Measurements from ENCODE around the gene FGF14.
A peak's percentile ranks its signal among the peaks of the same experiment; 100 is the strongest.
"Not testable (repeated sequence)": the region's sequence is repeated elsewhere in the genome, so short reads cannot be mapped to it uniquely, and the experiment has no call there.

FGF14 gene

GRCh38 chr13:101858860-101859259 lies 543.0 kb downstream of the FGF14 start:
- no peak for DNase-seq (ENCODE audit: low spot score)

DNA sequence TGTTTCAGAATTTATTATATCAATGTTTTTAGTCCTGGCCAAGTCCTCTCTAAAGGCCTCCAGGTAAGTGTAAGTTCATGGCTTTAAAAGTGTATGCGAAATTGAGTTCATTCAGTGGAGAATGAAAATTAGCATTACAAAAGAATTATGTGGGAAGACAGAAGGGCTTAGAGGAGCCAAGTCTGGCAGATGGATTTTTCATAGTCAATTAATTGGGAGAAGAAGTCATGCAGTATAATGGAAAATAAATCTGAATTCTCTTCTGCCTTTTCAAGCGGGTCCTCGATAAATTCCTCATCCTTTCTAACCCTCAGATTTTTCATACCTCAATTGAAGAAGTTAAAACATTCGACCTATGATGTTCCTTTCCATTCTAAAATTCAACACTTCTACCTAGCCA lies 555.1 kb downstream of the FGF14 start:
- no peak for DNase-seq (ENCODE audit: low spot score)

- no peak for DNase-seq (ENCODE audit: low spot score)
Measured at GRCh38 chr13:101846249-101846648, 555.6 kb downstream of the FGF14 start.

DNA sequence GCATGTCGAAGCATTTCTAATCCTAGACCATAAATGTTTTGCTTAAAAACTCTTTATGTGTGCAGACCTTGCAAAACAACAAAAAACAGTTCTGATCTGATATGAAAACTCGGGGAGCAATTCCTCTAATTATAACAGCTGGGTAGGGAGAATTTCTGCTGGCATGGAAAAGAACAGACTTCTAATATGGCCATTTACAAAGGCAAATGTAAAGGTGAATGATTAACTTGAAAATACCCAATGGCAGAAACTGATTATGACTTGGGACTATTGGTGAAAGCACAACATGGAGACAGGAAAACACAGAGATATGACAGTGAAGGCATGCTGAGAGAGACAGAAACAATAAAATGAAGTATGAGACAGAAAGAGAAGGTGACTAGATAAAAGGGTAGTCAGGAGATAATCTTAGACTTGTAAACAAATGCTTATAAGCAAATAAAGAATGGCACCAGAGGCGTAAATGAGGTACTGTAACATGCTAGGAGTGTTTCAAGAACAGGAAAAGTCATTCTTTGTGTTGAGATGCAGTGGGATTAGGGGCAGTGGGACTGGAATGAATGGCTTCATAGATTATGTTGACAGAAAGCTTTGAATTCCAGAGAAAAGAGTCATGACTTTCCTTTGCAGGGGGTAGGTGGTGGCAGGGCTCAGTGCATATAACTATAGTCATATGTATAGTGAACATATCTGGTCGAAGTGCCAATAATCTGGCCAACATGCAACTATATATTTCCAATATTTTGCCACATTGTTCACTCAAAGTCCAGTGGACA lies 556.4 kb downstream of the FGF14 start:
- no peak for DNase-seq (ENCODE audit: low spot score)

GRCh38 chr13:101841698-101842097 lies 560.1 kb downstream of the FGF14 start:
- no peak for DNase-seq (ENCODE audit: low spot score)

DNA sequence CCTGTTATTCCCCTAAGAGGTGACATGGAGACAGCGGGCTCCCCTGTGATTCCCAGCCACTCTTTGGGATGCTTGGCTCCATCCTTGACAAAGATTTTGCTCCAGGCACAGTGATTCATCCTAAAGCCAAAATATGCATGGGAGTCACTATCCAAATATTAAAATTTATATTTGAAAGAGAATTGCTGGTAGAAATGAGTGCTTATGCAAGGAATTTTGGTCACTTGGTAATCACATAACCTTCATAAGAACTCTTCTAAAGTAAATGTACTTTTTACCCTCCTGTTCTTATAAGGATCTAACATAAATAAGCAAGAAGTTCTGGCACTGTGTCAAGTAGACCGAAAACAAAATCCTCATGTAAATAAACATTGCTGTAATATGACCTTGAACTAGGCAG lies 563.5 kb downstream of the FGF14 start:
- no peak for DNase-seq (ENCODE audit: low spot score)

DNA sequence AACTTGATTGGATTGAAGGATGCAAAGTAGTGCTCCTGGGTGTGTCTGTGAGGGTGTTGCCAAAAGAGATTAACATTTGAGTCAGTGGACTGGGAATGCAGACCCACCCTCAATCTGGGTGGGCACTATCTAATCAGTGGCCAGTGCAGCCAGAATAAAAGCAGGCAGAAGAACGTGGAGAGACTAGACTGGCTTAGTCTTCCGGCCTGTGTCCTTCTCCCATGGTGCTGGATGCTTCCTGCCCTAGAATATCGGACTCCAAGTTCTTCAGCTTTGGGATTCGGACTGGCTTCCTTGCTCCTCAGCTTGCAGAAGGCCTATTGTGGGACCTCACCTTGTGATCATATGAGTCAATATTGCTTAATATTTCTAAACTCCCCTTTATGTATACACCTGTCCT lies 564.1 kb downstream of the FGF14 start:
- not testable (repeated sequence) for DNase-seq (ENCODE audit: low spot score)

- DNase-seq (ENCODE audit: low spot score): no peak
Measured at GRCh38 chr13:101837288-101837687, 564.6 kb downstream of the FGF14 start.

DNA sequence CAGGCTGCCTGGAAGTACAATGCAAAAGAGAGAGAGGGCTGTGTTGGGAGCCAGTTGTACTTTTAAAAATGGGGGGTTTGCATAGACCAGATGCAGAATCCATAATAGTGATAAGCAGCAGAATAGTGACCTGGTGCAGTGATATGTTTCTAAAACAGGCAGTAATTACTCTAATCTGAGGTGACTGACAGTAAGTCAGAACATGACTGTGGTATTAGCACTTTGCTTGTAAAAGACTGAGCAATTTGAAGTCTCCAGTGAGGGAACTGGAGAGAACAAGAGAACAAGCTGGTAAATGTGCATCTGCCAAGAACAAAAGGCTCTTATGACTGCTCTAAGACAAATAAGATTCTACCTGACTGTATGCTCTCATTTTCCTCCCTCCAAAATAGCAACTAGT lies 565.9 kb downstream of the FGF14 start:
- DNase-seq (ENCODE audit: low spot score): no peak

GRCh38 chr13:101833671-101834070 lies 568.2 kb downstream of the FGF14 start:
- no peak for DNase-seq (ENCODE audit: low spot score)

DNA sequence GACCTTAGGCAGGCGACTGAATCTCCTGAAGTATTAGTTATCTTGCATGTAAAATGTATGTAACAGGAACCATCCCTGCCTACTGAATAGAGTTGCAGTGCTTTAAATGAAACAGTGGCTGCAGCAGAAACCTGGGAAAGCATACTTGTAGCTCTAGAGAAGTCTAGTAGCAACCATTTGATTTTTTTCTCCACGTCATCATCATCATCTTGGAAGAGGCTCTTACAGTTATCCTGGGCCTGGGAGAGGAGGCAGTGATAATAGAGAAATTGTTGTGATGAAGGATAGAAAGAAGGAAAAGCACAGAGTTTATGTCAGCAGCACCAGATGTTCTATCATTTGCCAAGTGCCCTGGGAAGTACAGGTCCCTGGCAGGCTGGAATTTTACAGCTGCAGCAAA lies 571.8 kb downstream of the FGF14 start:
- no peak for DNase-seq (ENCODE audit: low spot score)

DNA sequence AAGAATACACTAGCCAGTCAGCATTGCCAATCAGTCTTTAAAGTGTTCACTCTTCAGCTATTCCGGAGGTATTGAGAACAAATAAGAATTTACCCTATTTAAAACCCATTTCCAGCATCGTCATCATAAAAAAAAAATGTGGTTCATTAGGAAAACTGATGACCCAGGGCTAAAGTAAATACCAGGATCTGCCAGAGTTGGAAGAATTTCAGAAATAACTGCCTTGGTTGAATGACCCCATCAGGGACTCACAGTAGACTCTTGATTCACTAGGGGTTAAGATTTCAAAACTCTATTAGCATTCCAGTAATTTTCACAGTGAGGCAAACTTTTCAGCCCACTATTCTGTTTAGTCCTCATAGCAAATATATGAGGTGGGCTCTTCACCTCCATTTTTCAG lies 572.4 kb downstream of the FGF14 start:
- DNase-seq (ENCODE audit: low spot score): no peak

DNA sequence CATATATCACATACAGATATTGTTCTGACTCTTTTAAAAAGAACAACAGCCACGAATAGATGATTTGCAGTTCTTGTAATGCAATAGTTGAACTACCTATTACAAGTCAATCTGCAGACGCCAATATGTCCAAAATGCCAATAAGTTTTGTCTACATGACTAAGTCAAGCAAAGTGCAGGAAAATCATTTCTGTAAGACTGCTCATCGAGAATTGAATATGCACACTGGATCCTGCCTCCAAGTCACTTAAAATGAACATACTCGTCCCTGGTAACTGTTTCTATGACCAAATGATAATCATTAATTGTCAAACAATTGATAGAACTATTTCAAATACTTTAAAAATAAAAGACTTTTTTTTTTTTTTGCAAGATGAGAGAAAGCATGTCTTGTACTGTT lies 573.7 kb downstream of the FGF14 start:
- no peak for DNase-seq (ENCODE audit: low spot score)

DNA sequence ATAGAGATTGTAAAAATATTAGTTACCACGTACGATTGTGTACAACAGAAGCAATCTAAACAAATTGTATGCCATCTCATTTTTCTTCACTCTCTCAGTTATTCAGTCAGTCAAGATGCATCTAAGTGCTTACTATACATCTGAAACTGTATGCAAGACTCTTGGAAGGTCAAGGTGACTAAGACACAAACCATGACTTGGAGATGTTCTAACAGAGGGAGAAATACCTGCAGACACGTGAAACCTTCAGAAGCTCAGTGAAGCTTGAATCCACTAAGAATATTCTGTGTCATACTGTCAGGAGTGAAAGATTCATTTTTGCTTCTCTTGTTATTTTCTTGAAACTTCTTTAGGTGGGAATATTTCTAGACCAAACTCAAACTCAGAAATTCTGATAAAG lies 584.0 kb downstream of the FGF14 start:
- DNase-seq (ENCODE audit: low spot score): no peak

DNA sequence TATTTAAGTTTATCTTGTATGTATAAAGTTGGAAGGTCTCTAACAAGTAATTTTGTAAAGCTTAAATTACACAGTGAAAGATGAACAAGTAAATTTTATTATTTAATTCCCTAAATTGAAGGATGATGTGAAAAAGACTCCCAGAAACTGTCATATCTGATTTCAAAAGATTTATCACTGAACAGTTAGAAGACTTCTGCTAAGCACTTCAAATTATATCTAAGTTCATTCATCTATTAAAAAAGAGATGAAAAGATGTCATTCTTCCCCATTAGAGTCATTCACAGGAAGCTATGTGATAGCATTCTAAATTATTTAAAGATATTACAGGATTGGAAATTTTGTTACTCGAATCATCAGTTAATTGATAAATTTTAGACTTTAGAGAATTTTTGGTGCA lies 590.0 kb downstream of the FGF14 start:
- DNase-seq (ENCODE audit: low spot score): no peak

DNA sequence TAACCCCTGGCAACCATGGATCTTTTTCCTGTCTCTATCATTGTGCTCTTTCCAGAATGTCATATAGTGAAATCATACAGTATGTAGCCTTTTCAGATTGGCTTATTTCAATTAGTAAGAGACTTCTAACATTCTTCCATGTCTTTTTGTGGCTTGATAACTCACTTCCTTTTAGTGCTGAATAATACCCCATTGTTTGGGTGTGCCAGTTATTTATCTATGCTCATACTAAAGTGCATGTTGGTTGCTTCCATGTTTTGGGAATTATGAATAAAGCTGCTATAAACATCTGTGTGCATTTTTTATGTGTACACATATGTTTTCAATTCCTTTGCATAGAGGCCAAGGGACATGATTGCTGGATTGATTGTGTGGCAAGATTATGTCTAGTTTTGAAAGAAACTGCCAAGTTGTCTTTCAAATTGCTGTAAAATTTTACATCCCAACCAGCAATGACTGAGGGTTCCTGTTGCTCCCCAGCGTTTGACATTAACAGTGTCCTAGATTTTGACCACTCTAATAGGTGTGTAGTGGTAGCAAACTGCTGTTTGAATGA lies 590.5 kb downstream of the FGF14 start:
- DNase-seq (ENCODE audit: low spot score): no peak

DNA sequence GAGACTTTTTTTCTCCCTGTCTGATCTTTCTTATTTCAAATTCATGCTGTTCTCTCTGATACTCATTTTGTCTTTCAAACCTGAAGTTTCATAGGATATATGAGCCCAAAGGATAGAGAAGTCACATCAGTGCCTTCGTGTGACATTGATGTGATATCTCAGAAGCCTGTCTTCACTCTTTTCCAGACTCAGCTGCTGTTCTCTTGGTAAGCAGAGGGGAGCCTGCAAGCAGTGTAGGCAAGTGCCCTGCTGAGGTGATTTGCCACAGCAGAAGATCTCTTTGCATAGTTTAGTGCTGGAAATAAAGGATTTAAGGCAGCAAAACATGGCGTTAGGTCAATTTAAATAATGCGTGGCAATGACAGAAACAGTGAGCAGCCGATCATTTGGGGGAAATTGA lies 602.7 kb downstream of the FGF14 start:
- no peak for DNase-seq (ENCODE audit: low spot score)

DNA sequence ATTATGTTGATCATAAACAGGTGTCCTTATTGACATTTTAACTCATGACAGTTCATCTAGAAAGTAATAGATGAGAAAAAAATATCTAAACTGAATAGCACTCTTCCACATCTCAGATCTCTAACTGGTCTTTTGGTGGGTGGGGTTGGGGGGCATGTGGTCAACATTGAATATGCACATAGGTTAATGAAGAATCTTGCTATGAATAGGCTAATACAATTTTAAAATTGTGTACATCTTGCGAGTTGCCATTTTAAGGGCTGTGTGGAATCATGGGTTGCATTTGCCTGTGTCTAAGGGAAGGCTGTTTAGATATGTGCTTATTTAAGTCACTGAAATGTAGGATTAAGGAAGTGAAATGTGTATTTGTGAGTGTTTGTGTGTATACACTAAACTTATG lies 603.4 kb downstream of the FGF14 start:
- DNase-seq (ENCODE audit: low spot score): no peak

DNA sequence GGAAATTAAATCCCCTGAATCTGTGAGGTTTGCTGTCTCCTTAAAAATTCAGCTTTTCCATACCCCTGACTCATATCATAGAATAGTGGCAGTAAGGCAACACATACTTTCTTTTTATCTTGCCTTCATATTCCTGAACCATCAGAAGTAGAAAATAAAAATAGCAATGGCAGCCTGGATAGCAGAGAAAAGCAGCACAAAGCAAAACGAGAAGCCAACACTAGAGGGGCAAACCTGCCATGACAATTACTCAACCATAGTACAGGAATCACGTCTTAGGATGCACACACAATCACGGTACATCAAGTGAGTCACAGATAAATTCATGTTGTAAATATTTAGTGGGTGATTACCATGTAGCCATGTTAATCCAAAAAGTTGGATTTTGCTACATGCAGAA lies 606.4 kb downstream of the FGF14 start:
- DNase-seq (ENCODE audit: low spot score): no peak

DNA sequence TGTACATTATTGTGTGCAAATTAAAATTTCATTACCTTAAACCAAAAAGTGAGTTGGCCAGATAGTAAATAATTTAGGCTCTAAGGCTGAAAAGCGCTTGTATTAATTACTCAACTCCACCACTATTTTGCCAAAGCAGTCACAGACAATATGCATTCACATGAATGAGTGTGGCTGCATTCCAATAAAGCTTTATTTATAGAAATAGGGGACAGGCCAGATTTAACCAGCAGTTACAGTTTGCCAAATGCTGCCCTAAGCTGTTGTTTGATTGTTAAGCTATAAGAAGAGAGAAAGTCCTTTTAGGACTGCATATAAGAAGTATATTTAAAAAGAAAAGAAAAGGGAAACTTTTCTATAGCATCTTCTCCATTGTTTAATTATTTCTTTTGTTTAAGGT lies 606.8 kb downstream of the FGF14 start:
- no peak for DNase-seq (ENCODE audit: low spot score)

DNA sequence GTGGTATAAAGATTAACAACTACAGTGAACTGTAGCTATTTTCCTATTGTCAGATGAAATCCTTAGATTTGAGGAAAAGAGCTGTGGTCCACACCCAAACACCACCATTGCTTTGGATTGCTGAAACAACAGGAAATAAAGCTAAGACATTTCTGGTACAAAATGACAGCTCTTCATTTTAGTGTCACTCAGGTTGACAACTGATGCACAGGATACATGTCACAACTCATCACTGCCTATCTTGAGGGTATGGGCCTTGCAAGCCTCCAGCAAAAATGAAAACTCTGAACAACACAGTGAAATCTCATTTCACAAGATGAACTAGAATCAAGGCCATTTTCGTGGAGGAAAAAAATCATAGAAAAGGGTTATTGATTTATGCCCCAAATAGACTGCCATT lies 609.7 kb downstream of the FGF14 start:
- DNase-seq (ENCODE audit: low spot score): no peak

- DNase-seq (ENCODE audit: low spot score): peak; percentile 73
Measured at GRCh38 chr13:101785858-101786257, 616.0 kb downstream of the FGF14 start.

- no peak for DNase-seq (ENCODE audit: low spot score)
Measured at GRCh38 chr13:101784313-101784712, 617.5 kb downstream of the FGF14 start.

- DNase-seq (ENCODE audit: low spot score): no peak
Measured at GRCh38 chr13:101783554-101783953, 618.3 kb downstream of the FGF14 start.
